ENCODE measurements around the gene SCN5A.

The SCN5A gene

DNA sequence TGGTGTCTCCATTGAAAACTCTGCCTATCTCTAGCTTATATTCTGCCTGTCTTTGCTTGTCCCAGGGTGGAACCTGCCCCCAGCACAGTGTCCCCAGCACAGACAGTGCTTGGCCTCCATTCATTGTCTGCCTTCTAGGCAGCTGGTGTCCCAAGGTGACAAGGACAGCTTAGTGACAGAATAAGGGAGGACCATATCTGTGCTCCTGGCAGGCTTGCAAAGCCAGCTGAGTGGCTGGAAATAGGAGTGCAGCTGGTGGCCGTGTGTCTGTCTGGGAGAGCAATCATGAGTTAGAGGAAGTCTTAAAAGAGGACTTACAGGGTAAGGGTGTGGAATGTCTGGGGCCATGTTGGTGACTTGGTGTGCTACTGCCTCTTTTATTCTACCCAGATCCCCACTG lies 33.4 kb downstream of the SCN5A start:
- Histone ChIP-seq H4K20me1 (ENCODE audit: insufficient read depth, low read length) (no peaks in the 10 kb centered on the region), H2AFZ (ENCODE audit: low read length) (no peak overlapping the region), H3K9me3 (replicated peaks; ENCODE audit: insufficient read depth, low read length) (no peaks in the 10 kb centered on the region), H3K4me1 (ENCODE audit: low read length) (no peaks in the 10 kb centered on the region), H3K27me3 (replicated peaks; ENCODE audit: insufficient read depth, low read length) (no peaks in the 10 kb centered on the region), H3K4me2 (ENCODE audit: low read depth, low read length) (no peak overlapping the region), H3K9me2 (replicated peaks; ENCODE audit: insufficient read depth, low read length) (no peaks in the 10 kb centered on the region), H3K9ac (ENCODE audit: low read length) (no peak overlapping the region), H3K36me3 (replicated peaks; ENCODE audit: insufficient read depth, low read length) (no peaks in the 10 kb centered on the region), H3K27ac (ENCODE audit: low read length) (no peak overlapping the region), H3F3A (ENCODE audit: insufficient read depth, low read length) (no peaks in the 10 kb centered on the region), H3K4me3 (ENCODE audit: low read length) (no peak overlapping the region), H3K79me2 (ENCODE audit: low read length) (no peaks in the 10 kb centered on the region)
- TF ChIP-seq, protein P1, sequence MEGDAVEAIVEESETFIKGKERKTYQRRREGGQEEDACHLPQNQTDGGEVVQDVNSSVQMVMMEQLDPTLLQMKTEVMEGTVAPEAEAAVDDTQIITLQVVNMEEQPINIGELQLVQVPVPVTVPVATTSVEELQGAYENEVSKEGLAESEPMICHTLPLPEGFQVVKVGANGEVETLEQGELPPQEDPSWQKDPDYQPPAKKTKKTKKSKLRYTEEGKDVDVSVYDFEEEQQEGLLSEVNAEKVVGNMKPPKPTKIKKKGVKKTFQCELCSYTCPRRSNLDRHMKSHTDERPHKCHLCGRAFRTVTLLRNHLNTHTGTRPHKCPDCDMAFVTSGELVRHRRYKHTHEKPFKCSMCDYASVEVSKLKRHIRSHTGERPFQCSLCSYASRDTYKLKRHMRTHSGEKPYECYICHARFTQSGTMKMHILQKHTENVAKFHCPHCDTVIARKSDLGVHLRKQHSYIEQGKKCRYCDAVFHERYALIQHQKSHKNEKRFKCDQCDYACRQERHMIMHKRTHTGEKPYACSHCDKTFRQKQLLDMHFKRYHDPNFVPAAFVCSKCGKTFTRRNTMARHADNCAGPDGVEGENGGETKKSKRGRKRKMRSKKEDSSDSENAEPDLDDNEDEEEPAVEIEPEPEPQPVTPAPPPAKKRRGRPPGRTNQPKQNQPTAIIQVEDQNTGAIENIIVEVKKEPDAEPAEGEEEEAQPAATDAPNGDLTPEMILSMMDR (IDR thresholded peaks at IDR 0.05; ENCODE audit: low read length): no peak
- TF ChIP-seq EZH2 (optimal IDR thresholded peaks at IDR 0.05; ENCODE audit: low read depth, low read length) (no peak), EZH2phosphoT487 (IDR thresholded peaks at IDR 0.05; ENCODE audit: low read length) (no peak)
- DNase-seq: no peak

DNA sequence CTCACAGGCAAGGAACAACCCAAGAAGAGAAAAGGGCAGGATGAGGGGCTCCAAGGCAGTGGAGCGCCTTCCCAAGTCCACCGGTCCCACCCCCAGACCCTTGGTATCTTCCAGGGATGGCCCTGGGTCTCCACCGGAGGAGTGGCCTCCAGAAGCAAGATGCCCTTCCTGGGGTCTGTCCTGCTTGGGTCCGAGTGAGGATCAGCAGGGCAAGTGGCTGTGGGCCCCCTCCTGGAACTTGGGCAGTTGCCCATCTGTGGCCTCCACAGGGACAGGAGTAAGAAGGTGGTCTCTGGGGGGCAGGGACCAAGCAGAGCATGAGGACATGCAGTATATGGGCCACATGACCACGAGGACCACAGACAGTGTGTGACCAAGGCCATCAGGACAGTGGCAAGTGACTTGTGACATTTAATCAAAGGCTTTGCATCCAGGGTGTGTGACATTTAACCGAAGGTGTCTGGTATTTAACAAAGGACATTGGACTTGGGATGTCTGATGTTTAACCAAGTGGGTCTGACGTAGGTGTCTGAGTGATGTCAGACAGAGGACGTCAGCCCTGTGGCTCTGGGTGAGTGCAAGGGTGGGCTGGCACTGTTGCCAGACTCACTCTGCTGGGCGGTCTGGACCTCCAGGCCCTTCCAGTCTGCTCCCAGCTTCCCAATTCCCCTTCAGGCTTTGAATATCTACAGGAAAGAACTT lies 34.7 kb downstream of the SCN5A start:
- TF ChIP-seq, protein P1 (IDR thresholded peaks at IDR 0.05; ENCODE audit: low read length): no peak
- TF ChIP-seq EZH2 (optimal IDR thresholded peaks at IDR 0.05; ENCODE audit: low read depth, low read length): no peak
- no peak for TF ChIP-seq EZH2phosphoT487 (IDR thresholded peaks at IDR 0.05; ENCODE audit: low read length)
- Histone ChIP-seq H3K27ac (ENCODE audit: low read length) (no peak overlapping the region), H3K4me1 (ENCODE audit: low read length) (no peaks in the 10 kb centered on the region), H3K9ac (ENCODE audit: low read length) (no peak overlapping the region), H3K4me3 (ENCODE audit: low read length) (no peak overlapping the region), H3K9me3 (replicated peaks; ENCODE audit: insufficient read depth, low read length) (no peaks in the 10 kb centered on the region), H3K79me2 (ENCODE audit: low read length) (no peaks in the 10 kb centered on the region), H3K4me2 (ENCODE audit: low read depth, low read length) (no peak overlapping the region), H3F3A (ENCODE audit: insufficient read depth, low read length) (no peaks in the 10 kb centered on the region), H2AFZ (ENCODE audit: low read length) (no peak overlapping the region), H4K20me1 (ENCODE audit: insufficient read depth, low read length) (no peaks in the 10 kb centered on the region), H3K36me3 (replicated peaks; ENCODE audit: insufficient read depth, low read length) (no peaks in the 10 kb centered on the region), H3K27me3 (replicated peaks; ENCODE audit: insufficient read depth, low read length) (no peaks in the 10 kb centered on the region), H3K9me2 (replicated peaks; ENCODE audit: insufficient read depth, low read length) (no peaks in the 10 kb centered on the region)
- DNase-seq: no peak

DNA sequence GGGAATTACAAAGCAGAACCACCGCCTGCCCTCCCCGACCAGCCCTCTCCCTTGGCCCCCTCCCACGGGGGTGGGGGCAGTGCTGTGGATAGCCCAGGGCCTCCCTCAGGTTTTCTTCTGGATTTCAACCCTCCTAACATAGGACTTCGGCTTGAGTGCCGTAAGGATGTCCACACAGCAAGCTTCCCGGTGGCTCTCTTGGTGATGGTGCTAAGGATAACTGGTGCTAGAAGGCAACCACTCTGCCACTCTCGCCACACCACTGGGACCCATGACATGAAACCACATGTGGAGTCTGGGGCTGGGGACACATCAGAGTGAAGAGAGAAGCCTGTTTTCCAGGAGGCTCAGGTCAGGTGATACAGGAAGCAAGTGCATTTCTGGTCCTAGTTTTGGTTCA lies 35.4 kb downstream of the SCN5A start:
- no peaks in the 10 kb centered on the region for H3K27me3 ChIP-seq (replicated peaks; ENCODE audit: insufficient read depth, low read length)
- H3K9me2 ChIP-seq (replicated peaks; ENCODE audit: insufficient read depth, low read length): no peaks in the 10 kb centered on the region
- TF ChIP-seq, protein P1 (IDR thresholded peaks at IDR 0.05; ENCODE audit: low read length): no peak
- TF ChIP-seq EZH2phosphoT487 (IDR thresholded peaks at IDR 0.05; ENCODE audit: low read length) (no peak), EZH2 (optimal IDR thresholded peaks at IDR 0.05; ENCODE audit: low read depth, low read length) (no peak)
- H4K20me1 ChIP-seq (ENCODE audit: insufficient read depth, low read length): no peaks in the 10 kb centered on the region
- H3F3A ChIP-seq (ENCODE audit: insufficient read depth, low read length): no peaks in the 10 kb centered on the region
- no peak overlapping the region for H3K9ac ChIP-seq (ENCODE audit: low read length)
- H3K4me3 ChIP-seq (ENCODE audit: low read length): no peak overlapping the region
- no peak overlapping the region for H2AFZ ChIP-seq (ENCODE audit: low read length)
- no peaks in the 10 kb centered on the region for H3K36me3 ChIP-seq (replicated peaks; ENCODE audit: insufficient read depth, low read length)
- H3K4me2 ChIP-seq (ENCODE audit: low read depth, low read length): no peak overlapping the region
- H3K27ac ChIP-seq (ENCODE audit: low read length): no peak overlapping the region
- no peaks in the 10 kb centered on the region for H3K79me2 ChIP-seq (ENCODE audit: low read length)
- H3K4me1 ChIP-seq (ENCODE audit: low read length): no peaks in the 10 kb centered on the region
- H3K9me3 ChIP-seq (replicated peaks; ENCODE audit: insufficient read depth, low read length): no peaks in the 10 kb centered on the region
- no peak for DNase-seq

Data from MM.1S (cell line).